ENCODE measurements around the gene ELP1. TPM values are rescaled to one million over a fixed set of nuclear protein-coding genes. Genes with fewer than 3 reads are reported as not detected.

Gene ELP1
- total RNA-seq, 1 experiment from 2014 or later, result 53.6 TPM

DNA sequence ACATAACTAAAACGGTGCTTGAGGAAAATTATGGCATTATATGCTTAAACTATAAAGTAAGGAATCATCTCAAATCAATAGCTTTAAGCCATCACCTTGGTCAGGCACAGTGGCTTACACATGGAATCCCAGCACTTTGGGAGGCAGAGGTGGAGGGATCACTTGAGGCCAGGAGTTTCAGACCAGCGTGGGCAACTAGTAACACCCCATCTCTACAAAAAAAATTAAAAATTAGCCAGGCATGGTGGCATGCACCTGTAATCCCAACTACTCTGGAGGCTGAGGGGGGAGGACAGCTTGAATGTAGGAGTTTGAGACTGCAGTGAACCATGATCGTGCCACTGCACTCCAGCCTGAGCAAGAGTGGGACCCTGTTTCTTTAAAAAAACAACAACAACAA is 49.2 kb downstream of the ELP1 start:
- Histone ChIP-seq H3K9me2 (replicated peaks; ENCODE audit: low read length) (no peaks in the 10 kb centered on the region), H3K27ac (ENCODE audit: low read length) (no peak overlapping the region), H3K79me2 (ENCODE audit: low read length) (no peaks in the 10 kb centered on the region), H3K4me1 (ENCODE audit: insufficient read depth, low read length) (peaks cover 17% of the 10 kb centered on the region), H3K9me3 (ENCODE audit: low read length) (no peaks in the 10 kb centered on the region), H3K27me3 (ENCODE audit: low read length) (no peaks in the 10 kb centered on the region), H2AFZ (ENCODE audit: low read length) (no peak overlapping the region), H4K20me1 (ENCODE audit: low read length) (no peaks in the 10 kb centered on the region), H3K36me3 (ENCODE audit: low read depth, low read length) (peaks cover 16% of the 10 kb centered on the region), H3K4me3 (ENCODE audit: low read length) (no peak overlapping the region), H3F3A (ENCODE audit: low read length, unreplicated experiment) (no peaks in the 10 kb centered on the region), H3K9ac (ENCODE audit: low read length) (no peak overlapping the region), H3K4me2 (ENCODE audit: low read length) (no peak overlapping the region)
- BruUV-seq (replicated peaks), result no TSS peak
- no peak for TF ChIP-seq EZH2phosphoT487 (IDR thresholded peaks at IDR 0.05; ENCODE audit: borderline replicate concordance, low read length)
- no peak for TF ChIP-seq EZH2 (IDR thresholded peaks at IDR 0.05; ENCODE audit: low read length, unreplicated experiment)
- TF ChIP-seq, protein P1, sequence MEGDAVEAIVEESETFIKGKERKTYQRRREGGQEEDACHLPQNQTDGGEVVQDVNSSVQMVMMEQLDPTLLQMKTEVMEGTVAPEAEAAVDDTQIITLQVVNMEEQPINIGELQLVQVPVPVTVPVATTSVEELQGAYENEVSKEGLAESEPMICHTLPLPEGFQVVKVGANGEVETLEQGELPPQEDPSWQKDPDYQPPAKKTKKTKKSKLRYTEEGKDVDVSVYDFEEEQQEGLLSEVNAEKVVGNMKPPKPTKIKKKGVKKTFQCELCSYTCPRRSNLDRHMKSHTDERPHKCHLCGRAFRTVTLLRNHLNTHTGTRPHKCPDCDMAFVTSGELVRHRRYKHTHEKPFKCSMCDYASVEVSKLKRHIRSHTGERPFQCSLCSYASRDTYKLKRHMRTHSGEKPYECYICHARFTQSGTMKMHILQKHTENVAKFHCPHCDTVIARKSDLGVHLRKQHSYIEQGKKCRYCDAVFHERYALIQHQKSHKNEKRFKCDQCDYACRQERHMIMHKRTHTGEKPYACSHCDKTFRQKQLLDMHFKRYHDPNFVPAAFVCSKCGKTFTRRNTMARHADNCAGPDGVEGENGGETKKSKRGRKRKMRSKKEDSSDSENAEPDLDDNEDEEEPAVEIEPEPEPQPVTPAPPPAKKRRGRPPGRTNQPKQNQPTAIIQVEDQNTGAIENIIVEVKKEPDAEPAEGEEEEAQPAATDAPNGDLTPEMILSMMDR (conservative IDR thresholded peaks at IDR 0.05; ENCODE audit: low read depth, low read length), result no peak
- no peak for ATAC-seq
- ChIA-PET POLR2A (ENCODE audit: unreplicated experiment) (no interaction called here), CTCF (no interaction called here)
- no peak for DNase-seq
- intact Hi-C loops (cut with micrococcal nuclease), result no loop called here

DNA sequence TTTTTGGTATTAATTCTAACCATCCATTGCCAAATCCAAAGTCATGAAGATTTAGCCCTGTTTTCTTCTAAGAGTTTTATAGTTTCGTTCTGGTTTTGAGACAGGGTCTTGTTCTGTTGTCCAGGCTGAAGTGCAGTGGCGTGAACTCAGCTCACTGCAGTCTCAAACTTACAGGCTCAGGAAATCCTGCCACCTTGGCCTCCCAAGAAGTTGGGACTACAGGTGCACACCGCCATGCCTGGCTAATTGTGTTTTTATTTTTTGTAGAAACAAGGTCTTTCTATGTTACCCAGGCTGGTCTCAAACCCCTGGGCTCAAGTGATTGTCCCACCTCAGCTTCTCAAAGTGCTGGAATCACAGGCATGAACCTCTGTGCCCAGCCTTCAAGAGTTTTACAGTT is 50.8 kb downstream of the ELP1 start:
- no peaks in the 10 kb centered on the region for H3K9me2 ChIP-seq (replicated peaks; ENCODE audit: low read length)
- no peak overlapping the region for H3K9ac ChIP-seq (ENCODE audit: low read length)
- ChIA-PET POLR2A (ENCODE audit: unreplicated experiment) (no interaction called here), CTCF (no interaction called here)
- H3K4me1 ChIP-seq (ENCODE audit: insufficient read depth, low read length), result peaks cover 17% of the 10 kb centered on the region
- no peaks in the 10 kb centered on the region for H3F3A ChIP-seq (ENCODE audit: low read length, unreplicated experiment)
- H3K4me3 ChIP-seq (ENCODE audit: low read length), result no peak overlapping the region
- peaks cover 20% of the 10 kb centered on the region for H3K36me3 ChIP-seq (ENCODE audit: low read depth, low read length)
- H3K27ac ChIP-seq (ENCODE audit: low read length), result no peak overlapping the region
- no peaks in the 10 kb centered on the region for H3K79me2 ChIP-seq (ENCODE audit: low read length)
- no peak overlapping the region for H2AFZ ChIP-seq (ENCODE audit: low read length)
- ATAC-seq (no peak), DNase-seq (no peak)
- H3K4me2 ChIP-seq (ENCODE audit: low read length), result no peak overlapping the region
- no peaks in the 10 kb centered on the region for H3K9me3 ChIP-seq (ENCODE audit: low read length)
- intact Hi-C loops (cut with micrococcal nuclease), result no loop called here
- no peaks in the 10 kb centered on the region for H3K27me3 ChIP-seq (ENCODE audit: low read length)
- TF ChIP-seq EZH2phosphoT487 (IDR thresholded peaks at IDR 0.05; ENCODE audit: borderline replicate concordance, low read length) (no peak), EZH2 (IDR thresholded peaks at IDR 0.05; ENCODE audit: low read length, unreplicated experiment) (no peak)
- TF ChIP-seq, protein P1 (conservative IDR thresholded peaks at IDR 0.05; ENCODE audit: low read depth, low read length), result no peak
- BruUV-seq (replicated peaks), result no TSS peak
- H4K20me1 ChIP-seq (ENCODE audit: low read length), result no peaks in the 10 kb centered on the region

DNA sequence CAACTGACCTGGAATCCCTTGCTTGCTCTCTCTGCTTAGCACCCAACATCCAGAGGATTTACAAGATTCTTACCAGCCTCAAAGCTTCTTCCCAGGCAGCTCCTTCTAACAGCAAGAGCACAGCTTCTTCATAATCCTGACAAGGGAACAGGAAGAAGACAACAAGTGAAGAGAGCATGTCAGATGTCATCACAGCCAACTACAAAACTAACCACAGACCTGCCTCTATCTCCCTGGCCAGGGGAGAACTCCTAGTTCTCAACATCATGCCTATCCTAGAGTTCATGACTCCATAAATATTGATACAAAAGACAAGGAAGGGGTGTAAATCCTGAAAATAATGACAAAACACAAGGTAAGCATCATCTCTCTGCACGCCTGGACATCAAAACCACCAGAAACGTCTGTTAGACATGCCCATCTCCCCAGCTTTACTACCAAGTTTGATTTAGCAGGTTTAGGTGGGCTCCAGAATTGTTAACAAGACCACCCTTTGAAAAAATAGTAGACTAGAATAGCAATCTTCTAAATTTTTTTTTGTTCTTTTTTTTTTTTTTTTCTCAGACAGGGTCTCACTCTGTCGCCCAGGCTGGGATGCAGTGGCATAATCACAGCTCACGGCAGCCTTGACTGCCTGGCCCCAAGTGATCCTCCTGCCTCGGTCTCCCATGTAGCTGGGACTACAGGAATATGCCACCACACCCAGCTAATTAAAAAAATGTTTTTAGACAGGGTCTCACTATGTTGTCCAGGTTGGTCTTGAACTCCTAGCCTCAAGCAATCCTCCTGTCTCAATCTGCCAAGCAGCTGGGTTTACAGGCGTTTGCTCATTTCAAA is 51.7 kb downstream of the ELP1 start:
- Histone ChIP-seq H3K27ac (ENCODE audit: low read length) (no peak overlapping the region), H3K4me2 (ENCODE audit: low read length) (no peak overlapping the region), H3K9ac (ENCODE audit: low read length) (no peak overlapping the region), H3K4me3 (ENCODE audit: low read length) (no peak overlapping the region), H3K79me2 (ENCODE audit: low read length) (no peaks in the 10 kb centered on the region), H3K27me3 (ENCODE audit: low read length) (no peaks in the 10 kb centered on the region), H3K4me1 (ENCODE audit: insufficient read depth, low read length) (peaks cover 17% of the 10 kb centered on the region), H3F3A (ENCODE audit: low read length, unreplicated experiment) (no peaks in the 10 kb centered on the region), H4K20me1 (ENCODE audit: low read length) (no peaks in the 10 kb centered on the region), H3K9me3 (ENCODE audit: low read length) (no peaks in the 10 kb centered on the region), H2AFZ (ENCODE audit: low read length) (no peak overlapping the region), H3K36me3 (ENCODE audit: low read depth, low read length) (peaks cover 23% of the 10 kb centered on the region), H3K9me2 (replicated peaks; ENCODE audit: low read length) (no peaks in the 10 kb centered on the region)
- DNase-seq, result no peak
- no TSS peak for BruUV-seq (replicated peaks)
- ChIA-PET POLR2A (ENCODE audit: unreplicated experiment) (no interaction called here), CTCF (no interaction called here)
- intact Hi-C loops (cut with micrococcal nuclease), result no loop called here
- ATAC-seq, result no peak
- TF ChIP-seq, protein P1 (conservative IDR thresholded peaks at IDR 0.05; ENCODE audit: low read depth, low read length), result no peak
- TF ChIP-seq EZH2 (IDR thresholded peaks at IDR 0.05; ENCODE audit: low read length, unreplicated experiment), result no peak
- no peak for TF ChIP-seq EZH2phosphoT487 (IDR thresholded peaks at IDR 0.05; ENCODE audit: borderline replicate concordance, low read length)

Measured in PC-3 (cell line).